Measurements from ENCODE around the gene DUSP22. TPM values are rescaled to one million over a fixed set of nuclear protein-coding genes. Genes with fewer than 3 reads are reported as not detected.

Gene DUSP22
- polyA plus RNA-seq, 1 donor, result 32.6 TPM

DNA sequence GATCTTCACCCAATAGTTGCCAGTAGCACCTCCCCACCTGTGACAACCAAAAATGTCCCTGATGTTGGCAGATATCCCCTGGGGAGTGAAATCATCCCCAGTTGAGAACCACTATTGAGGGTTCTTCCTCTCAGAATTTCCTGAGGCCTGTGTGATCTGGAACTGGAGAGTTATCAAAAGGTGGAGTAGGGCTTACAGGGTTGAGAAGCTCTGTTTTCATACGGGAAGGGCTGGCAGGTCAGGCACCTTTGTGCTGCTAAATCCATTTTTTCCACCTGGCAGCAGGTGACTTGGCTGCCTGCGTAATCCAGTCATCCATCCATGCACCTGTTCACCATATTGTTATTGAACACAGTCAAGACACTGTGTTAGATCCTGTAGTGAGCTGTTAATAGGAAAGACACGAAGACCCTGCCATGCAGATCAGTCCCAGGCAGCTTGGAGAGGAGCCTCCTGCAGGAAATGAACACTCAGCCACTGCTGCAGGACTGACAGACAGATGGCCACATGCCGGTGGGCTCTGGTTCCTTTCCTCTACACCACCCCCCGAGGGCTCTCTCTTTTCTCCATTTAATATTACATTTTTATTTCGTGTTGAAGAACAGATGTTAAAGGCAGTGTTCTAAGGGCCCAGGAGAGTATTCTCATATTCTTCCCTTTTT, 5.4 kb downstream of the DUSP22 start:
- DNase-seq, result no peak

DNA sequence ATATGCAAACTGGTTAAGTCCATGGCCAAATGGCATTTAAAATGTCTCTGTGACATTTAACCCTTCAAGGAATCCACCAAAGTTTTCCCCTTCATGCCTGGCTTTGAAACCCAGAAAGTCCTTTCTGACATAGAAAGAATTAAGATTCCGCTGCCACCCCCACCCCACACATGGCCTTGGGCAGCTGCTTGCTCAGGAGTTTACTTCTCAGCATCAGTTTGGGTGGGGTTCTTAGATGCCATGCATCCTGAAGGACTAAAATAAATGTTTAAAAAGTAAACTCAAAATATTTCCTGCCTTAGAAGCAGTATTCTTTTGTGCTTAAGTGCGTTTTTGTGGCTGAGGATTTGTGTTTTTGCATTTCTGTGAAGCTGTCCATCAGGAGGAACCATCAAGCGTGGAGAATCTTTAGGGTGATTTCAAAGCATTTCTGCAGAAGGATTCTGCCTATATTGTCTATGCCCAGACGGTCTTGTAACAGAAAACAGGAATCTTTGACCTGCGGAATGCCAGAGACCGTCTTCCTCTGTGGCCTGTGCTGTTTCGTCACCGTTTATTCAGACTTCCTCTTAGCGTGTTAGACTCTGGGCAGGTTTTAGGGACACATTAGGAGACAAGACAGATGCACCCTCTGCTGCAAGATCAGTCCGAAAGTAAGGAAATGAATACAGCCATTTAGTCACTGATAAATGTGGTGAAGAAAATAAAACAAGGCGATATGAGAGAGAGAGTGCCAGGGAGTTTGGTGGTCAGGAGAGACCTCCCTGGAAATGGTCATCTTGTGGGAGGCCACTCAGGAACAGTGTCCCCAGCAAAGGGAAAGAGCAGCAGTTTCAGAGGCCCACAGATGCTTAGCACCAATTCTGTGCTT, 6.2 kb downstream of the DUSP22 start:
- no peak for DNase-seq

DNA sequence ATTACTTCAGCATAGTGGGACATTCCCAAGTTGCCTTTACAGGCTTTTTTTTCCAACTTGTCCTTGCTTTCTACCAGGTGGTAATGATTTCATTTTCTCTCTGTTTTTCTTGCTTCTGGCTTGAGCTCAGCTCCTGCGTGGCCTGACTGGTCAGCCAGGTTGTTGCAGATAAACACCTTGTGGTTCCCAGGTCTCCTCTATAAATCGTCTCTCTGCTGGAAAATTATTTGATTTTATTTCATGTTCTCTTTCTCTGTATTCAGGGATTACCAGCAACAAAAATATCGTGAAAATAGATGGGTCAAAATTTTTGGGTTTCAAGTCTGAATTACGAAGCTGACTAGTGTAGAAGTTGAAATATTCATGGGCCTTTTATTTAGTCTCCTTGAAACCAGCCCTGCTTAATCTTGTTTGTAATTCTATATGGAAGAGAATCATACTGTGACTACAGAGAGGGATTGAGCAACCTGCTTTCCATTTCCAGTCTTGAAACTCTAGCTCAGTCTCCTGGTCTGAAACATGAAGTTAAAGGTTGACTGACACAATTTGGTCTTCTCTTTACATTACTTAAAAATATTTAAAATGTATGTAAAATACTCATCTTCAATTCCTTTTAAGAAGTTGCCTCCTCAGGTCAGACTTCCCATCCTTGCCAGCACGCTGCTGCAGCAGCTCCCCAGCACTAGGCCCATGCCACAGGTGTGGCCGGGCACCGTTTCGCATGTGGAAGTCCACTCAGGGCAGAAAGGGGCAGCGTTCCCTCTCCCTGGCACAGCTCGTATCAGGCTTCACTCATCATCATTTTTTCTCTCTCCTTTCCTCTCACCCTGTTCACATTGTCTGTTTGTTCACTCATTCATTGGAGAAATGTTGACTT, 7.1 kb downstream of the DUSP22 start:
- no peak for DNase-seq

DNA sequence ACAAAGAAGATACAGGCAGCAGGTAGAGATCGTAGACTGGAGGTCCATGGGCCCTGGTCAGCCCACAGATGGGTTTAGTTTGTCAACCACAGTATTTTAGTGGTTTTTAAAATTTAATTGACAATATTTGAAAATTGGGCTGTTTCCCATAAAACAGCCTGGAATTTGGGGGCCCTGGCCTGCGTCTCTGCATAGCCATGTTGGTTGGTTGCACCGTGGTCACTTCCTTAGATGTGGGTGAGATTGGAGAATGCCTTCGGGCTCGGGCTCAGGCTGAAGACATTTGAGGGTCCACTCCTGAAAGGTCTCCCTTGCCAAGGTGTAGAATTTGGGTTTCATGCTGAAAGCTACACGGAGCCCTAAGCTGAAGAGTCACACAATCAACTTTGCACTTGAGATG, 7.7 kb downstream of the DUSP22 start:
- no peak for DNase-seq

DNA sequence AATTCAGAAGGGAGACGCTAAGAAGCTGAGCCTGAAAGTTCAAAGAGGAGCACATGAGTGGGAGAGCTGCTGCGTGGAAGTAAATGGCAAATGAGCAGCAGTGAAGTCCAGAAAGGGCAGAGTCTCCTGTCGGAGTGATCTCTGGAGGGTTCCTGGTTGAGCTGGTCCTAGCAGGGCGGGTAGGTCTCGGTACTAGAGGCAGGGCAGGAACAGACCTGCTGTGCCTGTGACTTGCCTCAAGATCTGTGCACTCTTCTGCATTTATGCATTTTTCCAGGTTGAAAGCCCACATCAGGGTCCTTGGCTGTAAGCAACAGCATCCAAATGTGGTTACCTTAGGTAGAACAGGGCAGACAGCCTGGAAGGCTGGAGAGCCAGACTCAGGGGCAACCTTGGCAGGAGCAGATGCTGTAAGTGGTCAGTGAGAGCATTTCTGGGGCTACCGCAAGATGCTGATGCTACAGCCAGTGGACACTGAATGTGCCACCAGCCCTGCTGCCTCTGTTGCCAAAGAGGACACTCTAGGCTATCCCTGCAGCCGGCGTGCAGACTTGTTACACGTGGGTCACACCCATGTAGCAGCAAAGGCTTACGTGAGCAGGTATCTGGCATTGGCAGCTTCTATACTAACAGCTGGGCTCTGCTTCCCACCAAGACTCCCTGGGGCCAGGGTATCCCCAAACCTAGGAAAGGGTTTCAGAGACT, 8.4 kb downstream of the DUSP22 start:
- DNase-seq, result no peak

DNA sequence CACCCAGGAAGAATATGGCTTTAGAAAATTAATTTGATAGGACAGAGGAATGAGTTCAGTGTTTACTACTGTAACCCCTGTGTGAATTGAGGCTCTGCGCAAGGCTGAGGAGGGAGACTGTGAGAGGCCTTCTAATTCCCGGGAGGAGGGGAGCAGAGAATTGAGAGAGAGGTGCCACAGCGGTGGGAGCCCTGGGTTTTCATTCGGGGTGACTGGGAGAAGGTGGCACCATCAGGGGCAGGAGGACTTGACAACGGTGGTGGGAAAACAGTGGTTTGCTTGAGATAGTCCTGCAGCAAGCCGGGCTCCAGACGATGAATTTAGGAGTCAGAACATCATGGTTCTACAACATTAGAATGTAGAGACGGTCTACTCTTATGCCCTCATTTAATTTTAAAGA, 9.2 kb downstream of the DUSP22 start:
- DNase-seq, result no peak

DNA sequence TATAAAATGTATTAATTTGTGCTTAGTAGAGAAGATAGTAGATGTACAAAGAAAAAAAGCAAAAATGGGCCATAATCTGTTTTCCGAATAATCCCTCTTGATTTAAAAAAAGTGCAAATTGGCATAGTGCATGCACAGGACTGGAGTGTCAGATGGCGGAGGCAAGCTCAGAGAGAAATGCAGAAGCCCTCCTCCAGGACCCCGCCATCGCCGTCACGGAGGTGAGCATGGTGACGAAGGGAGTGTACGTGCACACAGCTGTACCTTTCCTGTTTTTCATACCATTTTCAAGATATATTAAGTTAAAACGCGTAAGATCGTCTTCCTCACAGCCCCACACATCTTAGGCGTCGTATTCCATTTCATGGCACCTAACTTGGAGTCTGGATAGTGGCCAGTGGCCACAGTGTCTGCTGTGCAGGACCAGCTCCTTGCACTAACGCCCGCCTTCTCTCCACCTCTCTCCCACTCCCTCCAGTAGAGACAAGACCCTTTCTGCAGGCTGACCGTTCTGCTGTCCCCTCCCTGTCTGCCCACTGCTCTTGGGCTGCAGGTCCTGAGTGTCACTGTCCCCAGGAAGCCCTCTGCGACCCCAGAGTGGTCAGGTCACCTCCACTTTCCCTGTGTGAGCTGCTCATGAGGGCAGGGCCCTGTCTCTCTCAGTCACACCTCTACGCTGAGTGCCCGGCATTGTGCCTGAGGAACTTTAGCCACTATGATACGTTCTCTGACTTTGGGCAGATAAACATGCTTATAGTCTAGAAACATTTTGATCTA, 9.8 kb downstream of the DUSP22 start:
- no peak for DNase-seq

DNA sequence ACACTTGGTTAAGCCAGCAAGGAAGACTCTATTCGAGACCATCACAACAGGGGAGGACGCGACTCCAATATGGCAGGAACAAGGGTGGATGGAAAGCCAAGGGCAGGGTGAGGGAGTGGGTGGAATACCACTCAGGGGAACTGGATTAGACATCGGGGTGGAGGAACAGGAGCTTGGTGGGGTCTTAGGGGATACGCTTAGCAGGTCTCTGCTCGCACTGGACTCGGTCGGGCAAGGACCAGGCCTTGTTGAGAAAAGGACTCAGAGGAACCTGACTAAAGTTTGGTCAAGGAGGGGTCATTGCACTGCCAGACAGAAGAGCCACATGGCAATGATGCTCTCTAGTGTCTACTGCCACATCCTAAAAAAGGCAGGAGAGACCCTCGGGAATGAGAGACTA, 10.5 kb downstream of the DUSP22 start:
- no peak for DNase-seq

DNA sequence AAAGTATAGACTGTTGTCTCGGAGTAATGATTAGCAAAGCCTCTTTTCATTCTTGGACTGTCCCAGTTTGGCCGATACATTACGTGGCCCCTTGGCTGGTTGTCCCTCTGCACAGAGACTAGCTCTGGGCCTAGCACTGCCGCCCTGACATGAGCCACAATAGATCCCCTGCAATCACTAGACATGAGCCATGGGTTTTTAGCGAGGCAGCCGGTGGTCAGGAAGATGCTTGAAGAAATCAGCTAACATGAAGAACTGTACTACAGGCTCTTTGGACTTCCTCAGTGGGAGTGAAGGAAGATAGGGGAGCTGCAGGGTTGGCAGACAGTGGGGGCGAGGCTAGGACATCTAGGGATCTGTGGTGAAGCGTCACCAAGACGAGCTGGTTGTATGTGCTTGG, 11.0 kb downstream of the DUSP22 start:
- DNase-seq, result no peak

DNA sequence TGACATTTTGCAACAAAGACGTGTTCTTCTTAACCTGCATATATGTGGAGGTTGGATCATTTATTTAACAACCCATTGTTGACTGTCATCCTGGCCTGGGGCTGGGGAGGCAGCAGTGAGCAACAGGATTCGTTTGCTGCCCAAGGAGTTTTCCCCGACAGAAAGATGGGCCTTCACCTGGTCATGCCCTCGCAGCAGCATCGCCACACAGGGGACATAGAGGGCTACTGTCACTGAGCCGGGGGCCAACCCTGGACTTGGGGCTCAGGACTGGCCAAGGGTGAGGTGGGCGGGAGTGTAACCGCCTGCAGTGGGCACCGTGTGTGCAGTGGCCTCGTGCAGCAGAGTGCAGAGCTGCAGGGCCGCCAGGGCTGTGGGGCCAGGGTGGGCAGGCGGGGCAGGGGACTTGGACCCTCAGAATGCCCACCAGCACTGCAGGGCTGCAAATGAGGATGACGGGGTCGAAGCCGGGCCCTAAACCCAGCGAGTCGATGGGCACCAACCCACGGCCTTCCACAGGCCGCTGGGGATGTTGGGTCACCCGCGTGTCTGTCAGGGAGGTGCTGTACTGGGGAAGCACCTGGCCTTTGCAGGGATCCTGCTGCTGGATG, 11.8 kb downstream of the DUSP22 start:
- DNase-seq, result no peak

DNA sequence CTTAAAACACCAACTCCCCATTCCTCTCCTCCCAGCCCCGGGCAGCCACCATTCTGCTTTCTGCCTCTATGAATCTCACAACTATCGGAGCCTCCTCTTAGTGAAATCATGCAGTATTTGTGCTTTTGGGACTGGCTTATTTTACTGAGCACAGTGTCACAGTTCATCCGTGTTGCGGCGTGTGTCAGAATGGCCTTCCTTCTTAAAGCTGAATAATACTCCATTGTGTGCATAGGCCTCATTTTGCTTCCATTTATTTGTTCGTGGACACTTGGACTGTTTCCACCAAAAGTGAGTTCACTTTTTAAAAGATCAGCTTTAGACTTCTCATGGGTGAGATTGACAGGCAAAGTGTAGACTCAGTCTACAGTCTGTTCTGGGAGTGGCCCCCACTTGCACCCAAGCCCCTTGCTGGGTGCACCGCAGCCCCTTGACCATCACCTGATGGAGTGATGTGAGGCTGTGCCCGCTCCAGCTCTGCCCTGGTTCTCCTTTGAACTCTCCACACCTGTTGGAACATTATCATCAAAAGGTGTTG, 12.6 kb downstream of the DUSP22 start:
- DNase-seq, result no peak

DNA sequence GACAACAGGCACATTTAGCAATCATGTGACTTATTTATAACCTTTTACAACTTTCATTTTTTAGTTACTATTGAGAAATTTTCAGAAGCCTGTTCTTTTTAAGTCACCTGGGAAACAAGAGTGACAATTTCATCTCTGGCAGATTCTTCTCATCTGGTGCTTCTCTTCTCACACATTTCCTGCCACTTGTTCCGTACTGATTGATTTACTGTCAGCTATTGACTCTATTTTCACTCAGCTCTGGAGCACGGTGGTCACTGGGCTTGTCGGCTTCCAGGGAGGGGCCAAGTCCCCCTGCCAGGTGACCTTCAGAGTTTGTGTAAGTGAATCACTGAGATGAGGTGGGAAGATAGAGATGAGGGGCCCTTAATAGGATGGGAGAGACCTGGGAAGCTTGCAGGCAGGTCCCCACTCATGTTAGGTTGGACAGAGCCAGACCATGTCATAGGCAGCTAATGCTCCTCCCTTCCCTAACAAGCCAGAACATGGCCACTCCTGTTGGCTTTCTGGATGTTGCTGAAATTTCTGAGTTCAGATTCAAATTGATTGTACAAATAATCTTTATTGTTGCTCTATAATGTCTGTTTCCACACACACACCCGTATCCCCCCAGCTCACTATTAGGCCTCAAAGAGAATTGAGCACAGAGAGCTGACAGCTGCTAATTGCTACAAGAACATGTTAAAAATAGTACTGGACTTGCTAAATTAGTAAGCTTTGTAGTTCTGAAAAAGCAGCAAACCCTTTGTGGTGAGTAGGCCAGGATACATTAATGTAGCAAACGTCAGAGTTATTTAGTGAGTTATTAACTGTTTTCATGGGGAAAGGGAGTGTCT, 13.3 kb downstream of the DUSP22 start:
- DNase-seq, result no peak

DNA sequence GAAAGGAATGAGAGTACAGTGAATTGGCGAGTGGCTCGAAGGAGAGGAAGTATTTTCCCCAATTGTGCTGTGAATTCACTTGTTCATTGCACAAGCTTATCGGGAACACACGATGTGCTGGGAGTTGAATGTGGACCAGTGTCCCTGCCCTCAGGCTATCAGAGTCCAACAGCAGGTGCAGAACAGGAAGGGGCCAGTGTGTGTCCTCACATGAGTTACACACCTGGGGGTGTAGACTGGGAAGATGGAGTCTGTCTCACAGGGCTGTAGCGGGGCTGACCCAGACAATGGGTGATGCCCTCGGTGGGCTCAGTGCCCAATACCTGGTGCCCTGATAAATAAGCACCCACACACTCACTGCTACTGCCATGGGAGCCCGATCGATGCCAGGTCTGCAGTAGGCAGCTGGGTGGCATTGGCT, 14.4 kb downstream of the DUSP22 start:
- no peak for DNase-seq

DNA sequence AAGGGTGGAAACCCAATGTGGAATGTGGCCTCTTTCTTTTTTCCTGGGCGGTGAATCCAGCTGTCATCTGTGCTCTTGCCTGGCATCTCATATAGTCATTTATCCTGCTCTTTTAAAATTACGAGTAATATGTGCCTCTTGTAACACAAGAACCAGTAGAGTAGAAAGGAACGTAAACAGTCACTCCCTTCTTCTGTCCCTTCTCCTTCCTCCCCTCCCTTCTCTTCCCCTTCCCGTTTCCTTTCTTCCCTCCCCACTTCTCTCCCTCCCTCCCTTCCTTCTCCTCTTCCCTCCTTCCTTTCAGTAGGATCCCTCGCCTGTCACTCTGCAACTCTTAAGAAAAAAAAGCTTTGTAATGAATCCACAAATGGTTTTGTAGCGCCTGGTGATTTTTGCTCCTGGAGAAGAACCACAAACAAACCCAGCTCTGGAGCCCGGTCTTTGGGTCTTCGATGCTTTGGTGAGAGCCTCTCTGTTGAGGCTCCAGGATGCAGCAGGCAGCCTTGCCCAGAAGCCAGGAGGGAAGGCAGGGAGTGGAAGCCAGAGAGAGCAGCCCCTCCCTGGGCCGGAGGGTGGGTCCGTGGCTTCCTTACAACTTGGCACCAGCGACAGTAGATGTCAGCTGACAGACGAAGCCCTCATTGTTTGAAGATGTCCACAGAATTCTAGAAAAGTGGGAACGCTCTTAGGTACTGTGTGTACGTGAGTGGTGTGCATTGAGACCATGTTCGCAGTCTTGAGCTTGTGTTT, 15.0 kb downstream of the DUSP22 start:
- DNase-seq, result no peak

DNA sequence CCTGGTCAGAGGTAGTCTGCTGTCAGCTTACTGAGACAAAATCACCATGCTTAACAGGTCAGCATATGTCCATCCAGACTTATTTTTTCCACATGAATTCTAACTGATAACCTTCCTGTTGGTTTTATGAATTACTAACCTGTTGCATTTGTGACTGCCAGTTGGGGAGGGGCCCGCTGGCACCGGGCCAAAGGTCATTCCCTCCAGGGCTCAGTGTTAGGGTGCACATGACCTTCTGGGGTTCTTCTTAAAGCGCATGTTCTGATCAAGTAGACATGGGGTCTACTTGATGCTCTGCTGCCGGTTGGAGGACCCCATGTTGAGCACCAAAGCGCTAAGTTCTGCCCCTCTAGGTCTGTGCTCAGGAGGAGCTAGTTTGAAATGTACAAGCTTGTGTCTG, 15.6 kb downstream of the DUSP22 start:
- no peak for DNase-seq

DNA sequence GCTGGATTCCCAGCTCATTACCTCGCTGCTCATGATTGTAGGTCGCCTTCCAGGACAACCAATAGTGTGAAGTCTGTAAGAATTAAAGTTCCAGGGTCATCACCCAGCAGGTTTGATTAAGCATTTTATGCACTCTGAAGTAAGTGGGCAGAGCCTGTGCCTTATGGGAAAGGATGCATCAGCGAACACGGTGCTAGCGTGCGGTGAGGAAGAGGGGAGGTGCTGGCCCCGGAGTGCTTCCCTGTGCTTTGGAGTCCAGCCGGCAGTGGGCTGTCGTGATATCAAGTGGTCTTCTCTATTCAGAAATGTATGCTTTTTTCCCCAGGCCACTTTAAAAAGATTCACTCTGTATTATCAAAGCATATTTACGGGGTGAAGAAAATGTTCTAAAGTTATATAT, 16.0 kb downstream of the DUSP22 start:
- no peak for DNase-seq

DNA sequence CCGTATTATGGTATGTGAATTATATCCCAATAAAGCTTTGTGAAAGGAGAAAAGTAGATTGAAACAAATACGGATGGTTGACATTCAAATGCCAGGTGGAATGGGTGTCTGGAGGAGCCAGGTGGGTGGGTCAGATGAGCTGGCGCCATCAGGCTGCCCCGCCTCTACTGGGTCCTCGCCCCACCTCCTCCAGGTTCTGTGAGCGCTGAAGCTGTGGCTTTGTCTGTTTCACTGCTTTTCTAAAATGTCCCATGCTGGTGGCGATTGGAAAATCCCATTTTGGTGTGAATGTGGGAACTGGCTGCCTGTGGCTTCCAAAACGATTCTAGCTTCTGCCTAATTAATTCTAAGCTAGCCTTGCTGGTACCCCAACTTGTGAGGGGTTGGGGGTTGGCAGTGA, 16.5 kb downstream of the DUSP22 start:
- no peak for DNase-seq

DNA sequence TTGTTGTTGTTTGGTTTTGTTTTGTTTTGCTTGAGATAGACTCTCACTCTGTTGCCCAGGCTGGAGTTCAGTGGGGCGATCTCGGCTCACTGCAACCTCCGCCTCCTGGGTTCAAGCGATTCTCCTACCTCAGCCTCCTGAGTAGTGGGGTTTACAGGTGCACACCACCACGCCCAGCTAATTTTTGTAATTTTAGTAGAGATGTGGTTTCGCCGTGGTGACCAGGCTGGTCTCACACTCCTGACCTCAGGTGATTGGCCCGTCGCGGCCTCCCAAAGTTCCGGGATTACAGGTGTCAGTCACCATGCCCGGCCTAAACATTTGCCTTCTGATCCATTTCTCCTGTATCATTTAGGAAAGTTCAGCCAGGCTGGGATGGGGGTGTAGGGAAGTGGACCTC, 17.7 kb downstream of the DUSP22 start:
- DNase-seq, result no peak

DNA sequence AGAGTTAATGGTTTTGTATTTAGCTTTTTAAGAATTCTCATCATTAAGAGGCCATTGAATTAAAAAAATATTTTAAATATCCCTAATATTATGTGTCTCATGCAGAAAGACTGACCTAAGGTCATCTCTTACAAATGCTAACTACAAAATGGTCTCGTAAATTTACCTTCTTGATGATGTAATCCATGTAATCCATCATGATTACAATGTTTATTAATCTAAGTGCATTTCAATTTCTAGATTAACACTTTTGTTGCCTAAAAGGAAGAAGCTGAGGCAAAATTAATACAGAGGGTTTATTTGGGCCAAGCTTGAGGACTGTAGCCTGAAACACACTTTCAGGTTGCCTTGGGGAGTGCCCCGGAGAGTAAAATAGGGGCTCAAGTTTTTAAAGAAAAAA, 18.4 kb downstream of the DUSP22 start:
- DNase-seq, result no peak
